Measurements from ENCODE around the gene MARCO.
"Not testable (repeated sequence)": the region's sequence is repeated elsewhere in the genome, so short reads cannot be mapped to it uniquely, and the experiment has no call there.

Gene MARCO

GRCh38 chr2:119008108-119008507 is 66.1 kb downstream of the MARCO start:
- no peak for DNase-seq

GRCh38 chr2:119009110-119009509 is 67.1 kb downstream of the MARCO start:
- no peak for DNase-seq

- no peak for DNase-seq
Observed at GRCh38 chr2:119010336-119010735, 68.3 kb downstream of the MARCO start.

GRCh38 chr2:119011162-119011909 is 69.3 kb downstream of the MARCO start:
- DNase-seq: peak; percentile 28

- no peak for DNase-seq
Observed at GRCh38 chr2:119011910-119012209, 69.9 kb downstream of the MARCO start.

GRCh38 chr2:119012345-119013301 is 70.6 kb downstream of the MARCO start:
- DNase-seq: no peak

GRCh38 chr2:119013671-119014070 is 71.7 kb downstream of the MARCO start:
- DNase-seq: no peak

GRCh38 chr2:119015845-119016244 is 73.9 kb downstream of the MARCO start:
- no peak for DNase-seq

GRCh38 chr2:119019521-119019920 is 77.5 kb downstream of the MARCO start:
- no peak for DNase-seq

- no peak for DNase-seq
Observed at GRCh38 chr2:119022678-119023077, 80.7 kb downstream of the MARCO start.

GRCh38 chr2:119023534-119023933 is 81.5 kb downstream of the MARCO start:
- DNase-seq: no peak

- no peak for DNase-seq
Observed at GRCh38 chr2:119024152-119024551, 82.2 kb downstream of the MARCO start.

- DNase-seq: no peak
Observed at GRCh38 chr2:119024568-119024967, 82.6 kb downstream of the MARCO start.

GRCh38 chr2:119025013-119025412 is 83.0 kb downstream of the MARCO start:
- DNase-seq: no peak

- DNase-seq: no peak
Observed at GRCh38 chr2:119025762-119026351, 83.9 kb downstream of the MARCO start.

GRCh38 chr2:119026890-119027289 is 84.9 kb downstream of the MARCO start:
- DNase-seq: no peak

- peak; percentile 21 for DNase-seq
Observed at GRCh38 chr2:119028327-119029174, 86.6 kb downstream of the MARCO start.

GRCh38 chr2:119029297-119029696 is 87.3 kb downstream of the MARCO start:
- DNase-seq: no peak

GRCh38 chr2:119037922-119038321 is 95.9 kb downstream of the MARCO start:
- DNase-seq: not testable (repeated sequence)

- DNase-seq: no peak
Observed at GRCh38 chr2:119040730-119041129, 98.7 kb downstream of the MARCO start.

All from fibroblast of skin of back (primary cell).